ENCODE data around the gene LRRC10B. TPM values are rescaled to one million over a fixed set of nuclear protein-coding genes. Genes with fewer than 3 reads are reported as not detected.

Gene LRRC10B
- total RNA-seq, 2 donors from 2014 or later: 0.37 to 1.1 TPM

- no peak overlapping the region for H3K27ac ChIP-seq
- peaks cover 0 to 30% of the 10 kb centered on the region in 2 donors for H3K4me1 ChIP-seq
- peaks cover 4% of the 10 kb centered on the region for H3K36me3 ChIP-seq
- no peaks in the 10 kb centered on the region for H3K9me3 ChIP-seq
- DNase-seq (ENCODE audit: low spot score): no peak
- no peak for TF ChIP-seq CTCF (IDR thresholded peaks at IDR 0.05)
- no peaks in the 10 kb centered on the region for H3K27me3 ChIP-seq
- no peak overlapping the region for H3K4me3 ChIP-seq
Measured at GRCh38 chr11:61543606-61544306, 35.2 kb downstream of the LRRC10B start.

DNA sequence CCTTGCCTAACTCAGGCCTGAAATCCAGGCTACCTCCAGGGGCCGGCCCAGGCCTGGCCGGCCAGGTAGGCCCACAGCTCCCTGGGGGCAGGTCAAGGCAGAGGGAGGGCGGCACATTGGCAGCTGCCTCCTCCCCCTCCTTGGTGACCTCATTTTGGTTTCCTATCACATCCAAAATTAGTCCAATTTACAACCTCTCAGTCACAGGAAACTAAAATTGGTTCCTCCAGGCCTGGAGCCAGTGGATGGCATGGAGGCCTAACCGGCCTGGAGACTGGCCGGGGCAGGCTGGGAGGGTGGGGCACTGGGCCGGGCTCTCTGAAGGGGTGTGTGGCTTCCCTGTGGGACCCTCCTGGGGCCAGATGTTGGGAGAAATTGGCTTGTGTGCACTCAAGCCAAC, 35.9 kb downstream of the LRRC10B start:
- Histone ChIP-seq H3K9me3 (no peaks in the 10 kb centered on the region), H3K36me3 (peaks cover 4% of the 10 kb centered on the region), H3K4me1 (peaks cover 0 to 30% of the 10 kb centered on the region in 2 donors), H3K27me3 (no peaks in the 10 kb centered on the region), H3K27ac (no peak overlapping the region), H3K4me3 (no peak overlapping the region)
- no peak for DNase-seq (ENCODE audit: low spot score)
- TF ChIP-seq CTCF (IDR thresholded peaks at IDR 0.05): no peak

GRCh38 chr11:61545341-61545740, 36.8 kb downstream of the LRRC10B start:
- Histone ChIP-seq H3K27ac (no peak overlapping the region), H3K4me1 (peaks cover 0 to 38% of the 10 kb centered on the region in 2 donors), H3K9me3 (no peaks in the 10 kb centered on the region), H3K27me3 (no peaks in the 10 kb centered on the region), H3K4me3 (no peak overlapping the region), H3K36me3 (peaks cover 4% of the 10 kb centered on the region)
- no peak for DNase-seq (ENCODE audit: low spot score)
- TF ChIP-seq CTCF (IDR thresholded peaks at IDR 0.05): no peak

DNA sequence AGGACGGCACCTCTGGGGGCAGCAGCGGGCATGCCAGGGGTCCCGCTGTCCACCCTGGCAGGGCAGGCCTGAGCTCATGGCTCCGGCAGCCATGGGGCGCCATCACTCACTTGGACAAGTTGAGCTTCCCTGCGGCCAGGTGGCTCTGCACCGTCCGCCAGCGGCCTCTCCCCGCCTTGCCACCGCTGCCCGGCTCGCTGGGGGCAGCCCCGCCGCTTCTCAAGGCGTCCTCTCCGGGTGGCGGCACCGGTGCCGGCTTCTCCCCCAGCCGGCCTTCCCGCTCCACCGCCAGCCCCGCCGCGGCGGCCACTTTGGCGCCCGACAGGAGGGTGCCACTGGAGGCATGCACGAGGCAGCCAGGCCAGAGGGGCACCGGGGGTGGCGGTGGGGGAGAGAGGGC, 37.4 kb downstream of the LRRC10B start:
- H3K4me3 ChIP-seq: no peak overlapping the region
- H3K4me1 ChIP-seq: peaks cover 0 to 42% of the 10 kb centered on the region in 2 donors
- H3K27ac ChIP-seq: no peak overlapping the region
- no peak for TF ChIP-seq CTCF (IDR thresholded peaks at IDR 0.05)
- no peaks in the 10 kb centered on the region for H3K9me3 ChIP-seq
- no peak for DNase-seq (ENCODE audit: low spot score)
- H3K36me3 ChIP-seq: peaks cover 4% of the 10 kb centered on the region
- H3K27me3 ChIP-seq: no peaks in the 10 kb centered on the region

DNA sequence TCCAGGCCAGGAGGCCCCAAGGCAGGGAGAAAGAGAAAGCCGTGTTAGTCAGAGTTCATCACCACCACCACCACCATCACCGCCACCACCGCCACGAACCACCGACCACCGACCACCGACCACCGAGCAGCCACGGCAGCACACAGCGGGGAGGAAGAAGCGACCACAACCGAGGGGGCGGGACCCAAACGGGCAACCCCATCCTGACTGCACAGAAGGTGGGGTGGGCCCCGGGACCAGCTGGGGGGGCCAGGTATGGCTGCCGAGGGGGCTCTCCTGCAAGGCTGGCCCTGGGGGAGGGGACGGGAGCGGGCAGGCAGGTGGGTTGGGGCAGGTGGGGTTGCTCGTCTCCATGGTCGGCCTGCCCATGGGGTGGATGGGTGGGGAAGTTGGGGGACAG, 38.1 kb downstream of the LRRC10B start:
- TF ChIP-seq CTCF (IDR thresholded peaks at IDR 0.05): no peak
- Histone ChIP-seq H3K36me3 (peaks cover 4% of the 10 kb centered on the region), H3K27ac (no peak overlapping the region), H3K4me3 (no peak overlapping the region), H3K9me3 (no peaks in the 10 kb centered on the region), H3K4me1 (peaks cover 0 to 40% of the 10 kb centered on the region in 2 donors), H3K27me3 (no peaks in the 10 kb centered on the region)
- DNase-seq (ENCODE audit: low spot score): no peak

- TF ChIP-seq CTCF (IDR thresholded peaks at IDR 0.05): no peak
- Histone ChIP-seq H3K9me3 (no peaks in the 10 kb centered on the region), H3K36me3 (peaks cover 4% of the 10 kb centered on the region), H3K27me3 (no peaks in the 10 kb centered on the region), H3K27ac (no peak overlapping the region), H3K4me1 (peaks cover 0 to 40% of the 10 kb centered on the region in 2 donors), H3K4me3 (no peak overlapping the region)
- no peak for DNase-seq (ENCODE audit: low spot score)
Measured at GRCh38 chr11:61547246-61547645, 38.7 kb downstream of the LRRC10B start.
